Natural killer cell treated with Interleukin-12 subunit alpha and Interleukin-12 subunit beta and Interleukin-15 and Interleukin-18, amount 100 ng/mL, for 72 hours (primary cell): ENCODE results near the gene GGTLC1. TPM values are rescaled to one million over a fixed set of nuclear protein-coding genes. Genes with fewer than 3 reads are reported as not detected.
"Not testable (repeated sequence)": the region's sequence is repeated elsewhere in the genome, so short reads cannot be mapped to it uniquely, and the experiment has no call there.

Source experiments
- ATAC-seq, 2 donors: fragments of 150-1000 bp; cut with Tn5 transposase in 1 of 2; sonication (Bioruptor Pico), chemical (Tn5 transposase) in 1 of 2; 2 replicates each; pipeline ENCODE4 v1.10.0; 2021
- DNase-seq: peaks from one replicate; pipeline ENCODE4 v3.0.0; 2022; ENCODE audit warnings: low spot score
- H3K27ac Mint-ChIP-seq, 2 donors: 1 replicate in 1 of 2; 2 replicates in 1 of 2; pipeline ENCODE4 v1.8.0; 2022; ENCODE audit warnings: mixed read lengths in 2 of 2, mild to moderate bottlenecking in 1 of 2, moderate library complexity in 1 of 2
- H3K27me3 Mint-ChIP-seq, 2 donors: 1 replicate in 1 of 2; 2 replicates in 1 of 2; pipeline ENCODE4 v1.8.0; 2022; ENCODE audit warnings: mixed read lengths in 2 of 2
- H3K36me3 Mint-ChIP-seq: one replicate; pipeline ENCODE4 v1.8.0; 2022; ENCODE audit warnings: mixed read lengths
- H3K4me1 Mint-ChIP-seq, 2 donors: 1 replicate in 1 of 2; 2 replicates in 1 of 2; pipeline ENCODE4 v1.8.0; 2022; ENCODE audit warnings: low read depth in 2 of 2, mixed read lengths in 2 of 2, mild to moderate bottlenecking in 1 of 2
- H3K4me3 Mint-ChIP-seq: one replicate; pipeline ENCODE4 v1.8.0; 2022; ENCODE audit warnings: mixed read lengths
- H3K9me3 Mint-ChIP-seq: 2 replicates; pipeline ENCODE4 v1.8.0; 2022; ENCODE audit warnings: mixed read lengths
- total RNA-seq, 2 donors: library from RNA; stranded (reverse); gene quantifications; one replicate each; pipeline ENCODE4 v1.2.3, GENCODE V29; 2022

Gene GGTLC1
- total RNA-seq, 2 donors from 2014 or later = not detected

DNA sequence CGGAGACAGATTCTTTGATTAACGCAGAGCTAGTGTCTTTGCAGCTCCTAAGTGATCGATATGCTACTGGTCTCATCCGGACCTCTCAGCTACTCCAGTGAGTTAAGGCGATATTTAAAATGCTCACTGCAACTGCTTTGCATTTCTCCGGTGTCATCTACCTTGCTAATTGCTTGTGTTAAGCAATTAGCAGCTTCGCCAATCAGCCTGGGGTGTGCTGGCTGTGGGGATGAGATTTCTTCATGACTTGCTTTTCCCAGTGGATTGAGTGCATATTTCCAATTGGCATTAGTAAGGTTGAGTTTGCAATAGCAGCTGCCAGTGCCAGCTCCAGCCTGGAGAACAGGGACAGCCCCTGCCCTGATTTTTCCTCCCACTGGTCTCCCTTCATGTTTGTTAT is 18.0 kb upstream of the GGTLC1 start:
- Mint-ChIP-seq H3K27me3 (peaks cover 0 to 3% of the 10 kb centered on the region in 2 donors), H3K9me3 (no peaks in the 10 kb centered on the region), H3K4me1 (peaks cover 4% of the 10 kb centered on the region in 2 donors), H3K27ac (no peak overlapping the region), H3K36me3 (no peaks in the 10 kb centered on the region), H3K4me3 (no peak overlapping the region)
- ATAC-seq (no peak), DNase-seq (no peak)

GRCh38 chr20:24004471-24004870 is 15.9 kb upstream of the GGTLC1 start:
- peaks cover 1 to 3% of the 10 kb centered on the region in 2 donors for H3K27me3 Mint-ChIP-seq
- ATAC-seq (no peak), DNase-seq (no peak)
- H3K36me3 Mint-ChIP-seq = no peaks in the 10 kb centered on the region
- no peak overlapping the region for H3K4me3 Mint-ChIP-seq
- no peak overlapping the region for H3K27ac Mint-ChIP-seq
- no peaks in the 10 kb centered on the region for H3K9me3 Mint-ChIP-seq
- H3K4me1 Mint-ChIP-seq = peaks cover 4% of the 10 kb centered on the region in 2 donors

DNA sequence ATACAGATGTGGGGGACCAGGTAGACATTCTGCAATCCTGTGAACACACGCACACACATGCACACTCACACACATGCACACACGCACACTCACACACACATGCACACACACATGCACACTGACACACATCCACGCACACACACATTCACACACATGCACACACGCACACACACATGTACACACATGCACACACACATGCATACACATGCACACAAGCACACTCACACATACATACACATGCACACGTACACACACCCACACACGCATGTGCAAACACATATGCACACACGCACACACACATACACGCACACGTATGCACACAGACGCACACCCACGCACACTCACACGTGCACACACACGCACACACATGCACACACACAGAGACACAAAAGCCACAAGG is 14.3 kb upstream of the GGTLC1 start:
- Mint-ChIP-seq H3K27ac (no peak overlapping the region), H3K27me3 (peaks cover 4 to 11% of the 10 kb centered on the region in 2 donors)

GRCh38 chr20:24001712-24002405 is 13.3 kb upstream of the GGTLC1 start:
- Mint-ChIP-seq H3K27me3 (peaks cover 4 to 11% of the 10 kb centered on the region in 2 donors), H3K27ac (no peak overlapping the region), H3K36me3 (no peaks in the 10 kb centered on the region)

More for the DNA sequence above, 14.3 kb upstream of the GGTLC1 start:
- H3K9me3 Mint-ChIP-seq = no peaks in the 10 kb centered on the region
- ATAC-seq (no peak), DNase-seq (no peak)
- H3K4me1 Mint-ChIP-seq = peaks cover 4% of the 10 kb centered on the region in 2 donors
- H3K4me3 Mint-ChIP-seq = no peak overlapping the region
- no peaks in the 10 kb centered on the region for H3K36me3 Mint-ChIP-seq

GRCh38 chr20:23998844-23999243 is 10.3 kb upstream of the GGTLC1 start:
- DNase-seq (no peak), ATAC-seq (no peak)
- Mint-ChIP-seq H3K9me3 (no peaks in the 10 kb centered on the region), H3K27me3 (peaks cover 4 to 11% of the 10 kb centered on the region in 2 donors), H3K36me3 (no peaks in the 10 kb centered on the region), H3K27ac (no peak overlapping the region), H3K4me1 (peaks cover 4 to 7% of the 10 kb centered on the region in 2 donors), H3K4me3 (no peak overlapping the region)

More at GRCh38 chr20:24001712-24002405, 13.3 kb upstream of the GGTLC1 start:
- no peak for ATAC-seq
- H3K9me3 Mint-ChIP-seq = no peaks in the 10 kb centered on the region
- H3K4me3 Mint-ChIP-seq = no peak overlapping the region
- no peak for DNase-seq
- peaks cover 4% of the 10 kb centered on the region in 2 donors for H3K4me1 Mint-ChIP-seq

DNA sequence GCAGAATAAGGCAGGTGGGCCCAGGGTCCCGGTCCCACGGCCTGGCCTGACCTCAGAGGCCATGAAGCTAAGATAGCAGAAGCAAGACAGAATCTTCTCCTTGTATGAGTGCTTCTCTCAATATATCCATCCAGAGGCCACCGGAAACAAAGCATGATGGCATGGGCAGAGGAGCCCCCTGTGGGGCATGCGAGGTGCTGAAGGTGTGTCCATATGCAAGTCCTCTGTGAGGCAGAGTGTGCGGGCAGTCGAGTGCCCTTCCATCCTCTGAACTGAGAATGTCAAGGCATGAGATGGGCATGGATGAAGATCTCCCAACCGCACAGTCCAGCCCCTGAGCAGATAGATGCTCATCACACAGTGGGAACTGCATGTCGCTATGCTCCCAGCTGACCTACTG is 9.8 kb upstream of the GGTLC1 start:
- H3K36me3 Mint-ChIP-seq = no peaks in the 10 kb centered on the region
- ATAC-seq (no peak), DNase-seq (no peak)
- H3K27ac Mint-ChIP-seq = no peak overlapping the region
- no peak overlapping the region for H3K4me3 Mint-ChIP-seq
- H3K9me3 Mint-ChIP-seq = no peaks in the 10 kb centered on the region
- H3K27me3 Mint-ChIP-seq = peaks cover 4 to 11% of the 10 kb centered on the region in 2 donors
- peaks cover 4 to 7% of the 10 kb centered on the region in 2 donors for H3K4me1 Mint-ChIP-seq

DNA sequence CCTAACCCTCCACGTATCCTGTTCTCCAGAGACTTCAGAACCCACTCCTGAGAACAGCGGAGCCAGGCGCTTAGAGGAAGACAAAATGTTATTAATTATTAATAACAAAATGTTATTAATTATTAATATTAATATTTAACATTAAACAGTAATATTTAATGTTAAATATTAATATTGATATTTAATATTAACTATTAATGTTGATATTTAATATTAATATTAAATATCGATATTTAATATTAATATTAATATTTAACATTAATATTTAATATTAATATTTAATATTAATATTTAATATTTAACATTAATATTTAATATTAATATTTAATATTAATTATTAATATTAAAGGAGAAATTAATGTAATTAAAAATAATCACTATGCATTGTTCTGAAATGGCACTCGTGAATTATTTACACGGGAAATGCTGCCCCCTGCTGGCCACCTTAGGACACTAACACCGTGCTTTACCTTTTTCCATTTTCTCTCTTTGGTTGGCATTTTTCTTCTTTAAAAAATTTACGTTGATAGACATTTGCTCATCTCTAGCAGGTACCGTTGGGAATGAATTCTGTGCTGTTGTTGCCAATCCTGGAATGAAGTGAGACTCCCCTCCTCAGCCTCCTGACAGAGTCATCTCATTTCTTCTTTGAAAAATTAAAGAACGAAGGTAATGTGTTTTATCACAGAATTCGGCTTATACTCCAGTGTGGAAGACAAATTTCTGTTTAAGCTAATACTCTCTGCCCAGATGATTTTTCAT is 7.5 kb upstream of the GGTLC1 start:
- Mint-ChIP-seq H3K4me3 (no peak overlapping the region), H3K27ac (no peak overlapping the region), H3K4me1 (peaks cover 0 to 3% of the 10 kb centered on the region in 2 donors), H3K27me3 (peaks cover 4 to 11% of the 10 kb centered on the region in 2 donors), H3K9me3 (no peaks in the 10 kb centered on the region), H3K36me3 (no peaks in the 10 kb centered on the region)
- peak; percentile 71 for DNase-seq
- ATAC-seq = no peak

DNA sequence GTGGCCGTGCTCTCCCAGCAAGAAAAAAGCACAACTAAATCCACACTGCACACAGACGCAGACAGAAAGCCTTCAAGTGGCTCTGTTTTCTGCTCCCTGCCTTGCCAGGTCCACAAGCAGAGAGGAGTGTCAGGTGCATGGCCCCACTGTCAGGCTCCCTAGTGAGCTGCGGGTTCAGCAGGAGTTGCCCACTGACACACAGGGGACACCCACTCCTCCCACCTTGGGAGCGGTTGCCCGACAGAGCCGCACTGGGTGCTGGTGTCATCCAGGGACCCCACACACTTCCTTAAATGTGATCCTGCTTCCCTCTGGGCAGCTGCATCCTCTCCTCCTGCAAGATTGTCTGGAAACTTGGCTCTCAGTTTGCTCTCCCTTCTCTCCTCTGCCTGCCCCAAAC is 6.7 kb upstream of the GGTLC1 start:
- not testable (repeated sequence) for H3K9me3 Mint-ChIP-seq, ATAC-seq, H3K4me3 Mint-ChIP-seq, DNase-seq, H3K27ac Mint-ChIP-seq, H3K36me3 Mint-ChIP-seq, H3K4me1 Mint-ChIP-seq
- peaks cover 4 to 11% of the 10 kb centered on the region in 2 donors for H3K27me3 Mint-ChIP-seq

GRCh38 chr20:23994001-23994633 is 5.5 kb upstream of the GGTLC1 start:
- H3K4me1 Mint-ChIP-seq, H3K4me3 Mint-ChIP-seq, H3K9me3 Mint-ChIP-seq: not testable (repeated sequence)

DNA sequence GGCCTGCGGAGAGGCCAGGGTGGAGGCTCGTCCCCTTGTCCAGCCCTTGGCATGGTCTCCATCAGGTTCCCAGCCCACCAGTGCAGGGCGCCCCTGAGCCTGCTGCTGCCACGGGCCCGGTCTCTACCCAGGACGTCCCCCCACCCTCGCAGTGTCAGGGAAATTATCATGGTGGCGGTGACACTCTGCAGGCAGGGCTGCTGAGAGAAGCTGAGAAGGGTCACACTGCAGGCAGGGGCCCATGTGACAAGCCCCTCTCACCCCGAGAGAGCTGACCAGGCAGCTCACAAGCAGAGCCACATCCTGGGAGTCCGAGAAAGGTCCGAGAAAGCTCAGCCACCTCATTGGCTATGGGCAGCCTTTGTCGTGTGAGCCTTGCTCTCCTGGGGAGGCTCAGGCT is 4.9 kb upstream of the GGTLC1 start:
- not testable (repeated sequence) for ATAC-seq, H3K27ac Mint-ChIP-seq, H3K9me3 Mint-ChIP-seq, H3K4me3 Mint-ChIP-seq, H3K27me3 Mint-ChIP-seq, H3K4me1 Mint-ChIP-seq, H3K36me3 Mint-ChIP-seq, DNase-seq

More at GRCh38 chr20:23994001-23994633, 5.5 kb upstream of the GGTLC1 start:
- DNase-seq, H3K27ac Mint-ChIP-seq, ATAC-seq, H3K36me3 Mint-ChIP-seq, H3K27me3 Mint-ChIP-seq: not testable (repeated sequence)

DNA sequence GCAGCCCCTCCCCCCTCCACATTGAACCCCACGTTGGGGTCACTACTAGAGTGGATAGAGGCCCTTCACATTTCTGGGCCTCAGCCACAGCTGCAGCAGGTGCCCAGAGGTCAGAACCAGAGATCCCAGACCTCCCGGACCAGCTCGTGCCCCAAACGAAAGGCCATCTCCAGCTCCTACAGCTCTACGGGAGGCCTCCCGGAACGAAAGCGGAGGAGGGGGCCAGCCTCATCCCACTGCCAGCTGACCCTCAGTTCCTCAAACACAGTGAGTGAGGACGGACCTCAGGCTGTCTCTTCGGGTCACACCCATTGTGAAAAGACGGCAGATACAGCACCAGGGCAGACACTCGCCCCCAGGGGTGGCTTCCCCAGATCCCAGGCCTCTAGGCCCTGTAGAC is 1.7 kb upstream of the GGTLC1 start:
- not testable (repeated sequence) for DNase-seq, H3K4me1 Mint-ChIP-seq, H3K27ac Mint-ChIP-seq, H3K27me3 Mint-ChIP-seq, ATAC-seq, H3K36me3 Mint-ChIP-seq, H3K4me3 Mint-ChIP-seq, H3K9me3 Mint-ChIP-seq

DNA sequence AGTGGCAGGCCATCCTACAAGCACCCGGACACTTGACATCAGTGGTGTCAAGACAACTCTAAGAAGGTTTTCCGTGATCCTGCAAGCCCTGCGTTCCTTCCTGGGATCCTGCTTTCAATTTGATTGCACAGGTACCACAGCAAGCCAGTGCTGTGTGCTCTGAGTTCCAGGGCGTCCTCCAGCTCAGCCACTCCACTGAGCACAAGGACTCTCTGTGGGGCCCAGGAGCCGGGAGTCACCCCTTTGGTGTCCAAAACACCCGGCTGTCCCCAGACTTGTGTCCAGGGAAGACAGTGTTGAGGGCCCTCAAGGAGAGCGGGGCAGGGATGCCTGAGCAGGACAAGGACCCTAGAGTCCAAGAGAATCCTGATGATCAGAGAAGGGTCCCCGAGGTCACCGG is 387 bp upstream of the GGTLC1 start:
- ATAC-seq = not testable (repeated sequence)

GRCh38 chr20:23986716-23987115 is 1.9 kb downstream of the GGTLC1 start:
- DNase-seq, H3K27ac Mint-ChIP-seq, H3K9me3 Mint-ChIP-seq, H3K4me1 Mint-ChIP-seq, H3K36me3 Mint-ChIP-seq, H3K4me3 Mint-ChIP-seq, H3K27me3 Mint-ChIP-seq, ATAC-seq: not testable (repeated sequence)

More for the DNA sequence above, 387 bp upstream of the GGTLC1 start:
- not testable (repeated sequence) for H3K4me3 Mint-ChIP-seq, H3K27ac Mint-ChIP-seq, H3K9me3 Mint-ChIP-seq, H3K36me3 Mint-ChIP-seq, H3K27me3 Mint-ChIP-seq, DNase-seq, H3K4me1 Mint-ChIP-seq

GRCh38 chr20:23986310-23986709 is 2.3 kb downstream of the GGTLC1 start:
- H3K4me3 Mint-ChIP-seq, H3K27me3 Mint-ChIP-seq, ATAC-seq, H3K36me3 Mint-ChIP-seq, H3K4me1 Mint-ChIP-seq, H3K27ac Mint-ChIP-seq, DNase-seq, H3K9me3 Mint-ChIP-seq: not testable (repeated sequence)
